A549 (cell line): ENCODE measurements around the gene PRAC1. TPM values are rescaled to one million over a fixed set of nuclear protein-coding genes. Genes with fewer than 3 reads are reported as not detected.

Source experiments
- ATAC-seq, 2 experiments: fragments of 200-7000 bp in 1 of 2; fragments of >200 bp in 1 of 2; cut with Nextera tagmentation in 1 of 2; cut with Tn5 transposase in 1 of 2; 3 replicates each; pipeline versions ENCODE4 v1.8.0 to v1.9.1; 2018 to 2020; ENCODE audit warnings: mild to moderate bottlenecking in 1 of 2, moderate library complexity in 1 of 2
- CTCF ChIA-PET: fragments of 300-600 bp; sonication (Branson Sonifier 250); formaldehyde crosslinking; extraction: SDS; loops from one replicate; lab custom pipeline; 2021; ENCODE audit warnings: antibody characterized with exemption, inconsistent platforms; lab: Yijun Ruan, JAX
- POLR2A ChIA-PET: fragments of 350-600 bp; formaldehyde crosslinking; extraction: SDS; loops from one replicate; lab custom pipeline; 2021; ENCODE audit warnings: antibody characterized with exemption, inconsistent platforms; lab: Yijun Ruan, JAX
- DNase-seq, 2 experiments: peaks; one replicate each; pipeline versions ENCODE4 v3.0.0 to v3.0.0-alpha.2; 2011 to 2016; ENCODE audit warnings: low read depth in 1 of 2, low spot score in 1 of 2
- FAIRE-seq: peaks from 2 replicates; lab custom pipeline; 2011; peaks lifted over from hg19 to GRCh38; lab: Jason Lieb, UNC
- H3K27ac ChIP-seq, 2 experiments: fragments of >200 bp; sonication (Bioruptor Twin); formaldehyde crosslinking; 3 replicates each; pipeline ENCODE4 v1.5.1; 2016 to 2017
- H3K4me1 ChIP-seq: fragments of >200 bp; sonication (Bioruptor Twin); formaldehyde crosslinking; 3 replicates; pipeline ENCODE4 v1.6.1; 2016
- H3K4me2 ChIP-seq: fragments of >200 bp; sonication (Bioruptor Twin); formaldehyde crosslinking; 3 replicates; pipeline ENCODE4 v1.6.1; 2016
- H3K4me3 ChIP-seq: fragments of >200 bp; sonication (Bioruptor Twin); formaldehyde crosslinking; 3 replicates; pipeline ENCODE4 v1.5.1; 2016
- H3K9me3 ChIP-seq: fragments of >200 bp; sonication (Bioruptor Twin); formaldehyde crosslinking; 3 replicates; pipeline ENCODE4 v1.6.1; 2016
- ATOH8 ChIP-seq: fragments of 250-450 bp; sonication (Bioruptor Pico); IDR thresholded peaks from 2 replicates; pipeline ENCODE4 v1.5.0; 2020; ENCODE audit warnings: low read depth, mild to moderate bottlenecking, moderate library complexity
- BCL3 ChIP-seq: fragments of >200 bp; sonication (Bioruptor Twin); formaldehyde crosslinking; IDR thresholded peaks from 3 replicates; pipeline ENCODE4 v1.6.1; 2016
- CBX8 ChIP-seq: fragments of 200-600 bp; sonication (generic); IDR thresholded peaks from 2 replicates; pipeline ENCODE4 v1.6.1; 2016
- CEBPB ChIP-seq, 2 experiments: fragments of >200 bp in 1 of 2; sonication (Bioruptor Twin) in 1 of 2; formaldehyde crosslinking in 1 of 2; IDR thresholded peaks; 2 replicates each; pipeline ENCODE4 v1.6.1; 2012 to 2016
- CHD4 ChIP-seq: fragments of 200-600 bp; sonication (generic); IDR thresholded peaks from 2 replicates; pipeline ENCODE4 v1.6.1; 2016; ENCODE audit warnings: antibody characterized with exemption, mild to moderate bottlenecking, borderline replicate concordance
- CTCF ChIP-seq: fragments of >200 bp; sonication (Bioruptor Twin); formaldehyde crosslinking; IDR thresholded peaks from 3 replicates; pipeline ENCODE4 v1.5.1; 2016
- EHMT2 ChIP-seq: fragments of 200-600 bp; sonication (generic); IDR thresholded peaks from 2 replicates; pipeline ENCODE4 v1.6.1; 2016; ENCODE audit warnings: antibody characterized with exemption, low read depth, mild to moderate bottlenecking, moderate library complexity
- EP300 ChIP-seq, 2 experiments: fragments of >200 bp; sonication (Bioruptor Twin); formaldehyde crosslinking; IDR thresholded peaks; 2 replicates in 1 of 2; 3 replicates in 1 of 2; pipeline ENCODE4 v1.6.1; 2016 to 2017
- FOSB ChIP-seq: fragments of 250-450 bp; sonication (Bioruptor Pico); IDR thresholded peaks from 2 replicates; pipeline ENCODE4 v1.5.0; 2020; ENCODE audit warnings: mild to moderate bottlenecking, moderate library complexity
- FOSL2 ChIP-seq, 2 experiments: fragments of 450-650 bp in 1 of 2; fragments of >200 bp in 1 of 2; sonication (Bioruptor Twin) in 1 of 2; formaldehyde crosslinking; IDR thresholded peaks; 2 replicates each; pipeline versions ENCODE4 v1.5.0 to v1.6.1; 2016 to 2020; ENCODE audit warnings: mild to moderate bottlenecking in 1 of 2, moderate library complexity in 1 of 2
- GATA3 ChIP-seq: IDR thresholded peaks from 2 replicates; pipeline ENCODE4 v1.6.1; 2012; ENCODE audit warnings: borderline replicate concordance
- HES2 ChIP-seq: fragments of >200 bp; sonication (Bioruptor Twin); formaldehyde crosslinking; IDR thresholded peaks from 2 replicates; pipeline ENCODE4 v1.6.1; 2016
- HOXA7 ChIP-seq: fragments of 250-450 bp; sonication (Bioruptor Pico); IDR thresholded peaks from 2 replicates; pipeline ENCODE4 v1.5.0; 2020; ENCODE audit warnings: mild to moderate bottlenecking, moderate library complexity
- HOXB5 ChIP-seq: fragments of 250-450 bp; sonication (Bioruptor Pico); IDR thresholded peaks from 2 replicates; pipeline ENCODE4 v1.5.0; 2020; ENCODE audit warnings: mild to moderate bottlenecking, moderate library complexity
- KDM1A ChIP-seq: fragments of 200-600 bp; sonication (generic); IDR thresholded peaks from 2 replicates; pipeline ENCODE4 v1.6.1; 2016; ENCODE audit warnings: low read depth, mild to moderate bottlenecking
- KDM5A ChIP-seq: fragments of 200-600 bp; sonication (generic); IDR thresholded peaks from 2 replicates; pipeline ENCODE4 v1.6.1; 2016; ENCODE audit warnings: antibody characterized with exemption, mild to moderate bottlenecking
- MAX ChIP-seq: IDR thresholded peaks from 2 replicates; pipeline ENCODE4 v1.6.1; 2012
- MAZ ChIP-seq: fragments of 150-350 bp; IDR thresholded peaks from 2 replicates; pipeline ENCODE4 v1.6.1; 2014; ENCODE audit warnings: antibody characterized with exemption, low read depth, low read length, borderline replicate concordance
- NFE2L2 ChIP-seq: fragments of 150-350 bp; conservative IDR thresholded peaks from 2 replicates; pipeline ENCODE4 v1.6.1; 2014; ENCODE audit warnings: low read length
- NPAS2 ChIP-seq: fragments of 250-450 bp; sonication (Bioruptor Pico); IDR thresholded peaks from 2 replicates; pipeline ENCODE4 v1.8.0; 2022; ENCODE audit warnings: mild to moderate bottlenecking, moderate library complexity, borderline replicate concordance
- NR3C1 ChIP-seq: fragments of >200 bp; sonication (Bioruptor Twin); formaldehyde crosslinking; IDR thresholded peaks from 3 replicates; pipeline ENCODE4 v1.6.1; 2017
- PHF8 ChIP-seq: fragments of 200-600 bp; sonication (generic); IDR thresholded peaks from 2 replicates; pipeline ENCODE4 v1.6.1; 2016; ENCODE audit warnings: low read depth, mild to moderate bottlenecking, antibody characterized with exemption, moderate library complexity, borderline replicate concordance
- POLR2A ChIP-seq: IDR thresholded peaks from 2 replicates; pipeline ENCODE4 v1.6.1; 2012; ENCODE audit warnings: mild to moderate bottlenecking, low read length
- RAD21 ChIP-seq, 2 experiments: fragments of >200 bp in 1 of 2; sonication (Bioruptor Twin) in 1 of 2; formaldehyde crosslinking in 1 of 2; IDR thresholded peaks in 1 of 2; conservative IDR thresholded peaks in 1 of 2; 2 replicates in 1 of 2; 3 replicates in 1 of 2; pipeline ENCODE4 v1.6.1; 2012 to 2018; ENCODE audit warnings: inconsistent platforms in 1 of 2
- REST ChIP-seq: fragments of 200-600 bp; sonication (generic); IDR thresholded peaks from 2 replicates; pipeline ENCODE4 v1.6.1; 2016; ENCODE audit warnings: antibody characterized with exemption, mild to moderate bottlenecking, moderate library complexity
- RFX5 ChIP-seq: fragments of 450-650 bp; IDR thresholded peaks from 2 replicates; pipeline ENCODE4 v1.7.1; 2014; ENCODE audit warnings: antibody characterized with exemption, mild to moderate bottlenecking, moderate library complexity
- SREBF2 ChIP-seq: fragments of 450-650 bp; IDR thresholded peaks from 2 replicates; pipeline ENCODE4 v1.6.1; 2014; ENCODE audit warnings: mild to moderate bottlenecking, moderate library complexity
- ZC3H11A ChIP-seq: fragments of 450-650 bp; IDR thresholded peaks from 2 replicates; pipeline ENCODE4 v1.6.1; 2014; ENCODE audit warnings: antibody characterized with exemption, mild to moderate bottlenecking
- ZFP36 ChIP-seq: fragments of 450-650 bp; IDR thresholded peaks from 2 replicates; pipeline ENCODE4 v1.6.1; 2014; ENCODE audit warnings: borderline replicate concordance; ENCODE audit not compliant: partially characterized antibody
- WGBS: methylation state at CpG from one replicate; pipeline ENCODE4 v1.1.6; 2017; ENCODE audit errors: missing lambda C conversion rate; 5-methylcytosine and 5-hydroxymethylcytosine counted together
- polyA plus RNA-seq, 4 experiments: library from polyadenylated mRNA; depleted of rRNA in 3 of 4; stranded (reverse); fragments of >200 nt; fragmentation: RNase III in 1 of 4; extraction: RNeasy Plus Mini Kit Qiagen cat#74134 plus additional on column Dnase treatment in 1 of 4; gene quantifications; 2 replicates in 3 of 4; 3 replicates in 1 of 4; pipeline ENCODE4 v1.2.3, GENCODE V29; 2011 to 2017

PRAC1 gene
- polyA plus RNA-seq, 2 of the 4 experiments (the other 2 are of a cell fraction) = not detected

GRCh38 chr17:48719642-48720265 lies 2.6 kb downstream of the PRAC1 start:
- FAIRE-seq = no peak
- H3K4me1 ChIP-seq = peaks cover 10% of the 10 kb centered on the region; the same call in 2 of the 3 replicates
- no peak for ATAC-seq
- ChIA-PET POLR2A (no interaction called here), CTCF (interaction anchor here (0.7 to 33.0 kb wide), 14 partner anchors 9 to 161 kb away, joined by 3 to 852 read pairs (median 10); partner anchors contain the start of genes HOXB13 and TTLL6)
- TF ChIP-seq NPAS2 = no peak
- TF ChIP-seq MAZ = no peak
- no peak for TF ChIP-seq HOXB5
- no peak for TF ChIP-seq EHMT2
- no peak for TF ChIP-seq KDM1A
- no peak for TF ChIP-seq GATA3
- TF ChIP-seq NR3C1 = no peak
- no peak for TF ChIP-seq CEBPB (IDR thresholded peaks at IDR 0.05)
- no peak for TF ChIP-seq CBX8
- no peak for TF ChIP-seq RFX5
- TF ChIP-seq PHF8 = no peak
- TF ChIP-seq MAX = no peak
- TF ChIP-seq ATOH8 = no peak
- TF ChIP-seq RAD21 (conservative IDR thresholded peaks at IDR 0.05 in 1 of 2, IDR thresholded peaks at IDR 0.05 in 1 of 2) = no peak
- no peak for TF ChIP-seq SREBF2
- no peak for TF ChIP-seq ZC3H11A
- TF ChIP-seq HOXA7 (CRISPR knock-in tag) = no peak
- TF ChIP-seq HES2 = no peak
- TF ChIP-seq CHD4 = no peak
- no peak for TF ChIP-seq KDM5A
- no peak overlapping the region for H3K4me2 ChIP-seq
- no peak overlapping the region for H3K27ac ChIP-seq
- WGBS = 89% methylated on average over 37 of the region's 37 CpGs
- no peak for DNase-seq
- H3K4me3 ChIP-seq = no peak overlapping the region
- no peaks in the 10 kb centered on the region for H3K9me3 ChIP-seq

- ChIA-PET CTCF (interaction anchor here (0.7 to 33.0 kb wide), 16 partner anchors 10 to 161 kb away, joined by 3 to 852 read pairs (median 11); partner anchors contain the start of genes HOXB13 and TTLL6), POLR2A (no interaction called here)
- 93% methylated on average over 80 of the region's 80 CpGs for WGBS
- DNase-seq (no peak), ATAC-seq (no peak), FAIRE-seq (no peak)
- no peak overlapping the region for H3K4me3 ChIP-seq
- H3K27ac ChIP-seq = no peak overlapping the region
- no peaks in the 10 kb centered on the region for H3K9me3 ChIP-seq
- no peak overlapping the region for H3K4me2 ChIP-seq
- peaks cover 10% of the 10 kb centered on the region; the same call in 2 of the 3 replicates for H3K4me1 ChIP-seq
- TF ChIP-seq POLR2A (no peak), ZFP36 (no peak), GATA3 (no peak), CTCF (no peak), REST (no peak), NFE2L2 (no peak), CHD4 (no peak), NR3C1 (no peak), SREBF2 (no peak), FOSL2 (IDR thresholded peaks at IDR 0.05) (no peak), FOSL2 (CRISPR knock-in tag; IDR thresholded peaks at IDR 0.05) (no peak), RFX5 (no peak), BCL3 (no peak), FOSB (CRISPR knock-in tag) (no peak), EP300 (IDR thresholded peaks at IDR 0.05) (no peak)
Observed at GRCh38 chr17:48718761-48719641, 3.3 kb downstream of the PRAC1 start.
